Erythroblast (primary cell): ENCODE data around the gene LRRC47.

ENCODE experiments used
- GATA1 ChIP-seq: IDR thresholded peaks from 2 replicates; pipeline ENCODE4 v1.6.1; 2011; ENCODE audit warnings: low read depth, mild to moderate bottlenecking, control low read depth, low read length, moderate library complexity
- POLR2A ChIP-seq: IDR thresholded peaks from 2 replicates; pipeline ENCODE4 v1.6.1; 2011; ENCODE audit warnings: mild to moderate bottlenecking, low read length

DNA sequence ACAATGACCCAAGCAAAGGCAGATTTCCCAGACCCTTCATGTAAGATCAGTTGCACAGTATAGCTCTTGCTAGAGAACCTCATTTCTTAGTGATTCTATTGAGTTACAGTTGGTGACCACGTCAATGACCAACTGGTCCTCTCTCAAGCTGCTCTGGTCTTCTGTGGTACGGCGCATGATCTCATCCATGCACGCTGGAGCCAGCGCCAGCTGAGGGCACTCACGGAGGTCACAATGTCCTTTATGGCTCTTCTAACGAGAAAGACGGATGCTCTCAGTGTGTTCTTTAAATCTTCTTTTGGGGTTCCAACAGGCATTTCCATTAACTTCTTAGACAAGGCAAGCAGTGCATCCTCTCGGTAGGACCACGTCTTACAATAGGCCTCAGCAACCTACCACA is 38.4 kb upstream of the LRRC47 start:
- TF ChIP-seq POLR2A (no peak), GATA1 (no peak)
